Measurements from ENCODE around the gene CECR2.

DNA sequence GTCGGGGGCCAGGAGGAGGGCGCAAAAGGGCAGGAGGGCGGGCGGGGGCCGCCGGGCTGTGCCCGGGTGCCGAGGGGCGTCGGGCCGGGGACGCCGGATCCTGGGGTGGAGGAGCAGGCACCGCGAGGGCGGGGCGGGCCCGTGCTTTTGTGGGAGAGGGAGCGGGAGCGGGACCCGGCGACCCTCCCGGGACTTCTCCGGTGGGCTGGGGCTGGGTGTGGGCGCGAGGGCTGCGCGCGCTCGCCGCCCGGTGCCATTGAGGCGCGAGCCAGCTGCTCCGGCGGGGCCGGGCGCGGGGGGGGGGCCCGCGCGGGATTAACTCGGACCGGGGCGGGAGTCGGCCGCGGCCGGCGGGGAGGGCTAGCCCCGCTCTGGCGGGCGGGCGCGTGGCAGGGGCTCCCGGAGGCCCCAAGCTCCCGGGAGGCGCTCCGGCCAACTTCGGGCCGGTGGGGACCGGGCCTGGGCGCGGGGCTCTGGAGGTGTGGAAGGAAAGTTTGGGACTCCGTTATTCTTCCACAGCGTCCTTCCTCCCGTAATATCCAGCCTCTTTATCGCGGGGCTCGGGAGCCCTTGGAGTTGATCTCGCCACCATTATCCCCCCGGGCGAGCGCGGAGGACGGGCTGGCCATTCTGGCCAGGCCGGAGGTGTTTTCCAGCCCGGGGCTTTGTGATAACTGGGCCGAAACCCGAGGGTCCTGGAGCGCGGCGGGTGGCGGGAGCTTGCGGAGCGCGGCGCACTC, 936 bp downstream of the CECR2 start:
- no peak for TF ChIP-seq TAF1 (IDR thresholded peaks at IDR 0.05; ENCODE audit: borderline replicate concordance, insufficient read depth, low read length)
- TF ChIP-seq, protein P1, sequence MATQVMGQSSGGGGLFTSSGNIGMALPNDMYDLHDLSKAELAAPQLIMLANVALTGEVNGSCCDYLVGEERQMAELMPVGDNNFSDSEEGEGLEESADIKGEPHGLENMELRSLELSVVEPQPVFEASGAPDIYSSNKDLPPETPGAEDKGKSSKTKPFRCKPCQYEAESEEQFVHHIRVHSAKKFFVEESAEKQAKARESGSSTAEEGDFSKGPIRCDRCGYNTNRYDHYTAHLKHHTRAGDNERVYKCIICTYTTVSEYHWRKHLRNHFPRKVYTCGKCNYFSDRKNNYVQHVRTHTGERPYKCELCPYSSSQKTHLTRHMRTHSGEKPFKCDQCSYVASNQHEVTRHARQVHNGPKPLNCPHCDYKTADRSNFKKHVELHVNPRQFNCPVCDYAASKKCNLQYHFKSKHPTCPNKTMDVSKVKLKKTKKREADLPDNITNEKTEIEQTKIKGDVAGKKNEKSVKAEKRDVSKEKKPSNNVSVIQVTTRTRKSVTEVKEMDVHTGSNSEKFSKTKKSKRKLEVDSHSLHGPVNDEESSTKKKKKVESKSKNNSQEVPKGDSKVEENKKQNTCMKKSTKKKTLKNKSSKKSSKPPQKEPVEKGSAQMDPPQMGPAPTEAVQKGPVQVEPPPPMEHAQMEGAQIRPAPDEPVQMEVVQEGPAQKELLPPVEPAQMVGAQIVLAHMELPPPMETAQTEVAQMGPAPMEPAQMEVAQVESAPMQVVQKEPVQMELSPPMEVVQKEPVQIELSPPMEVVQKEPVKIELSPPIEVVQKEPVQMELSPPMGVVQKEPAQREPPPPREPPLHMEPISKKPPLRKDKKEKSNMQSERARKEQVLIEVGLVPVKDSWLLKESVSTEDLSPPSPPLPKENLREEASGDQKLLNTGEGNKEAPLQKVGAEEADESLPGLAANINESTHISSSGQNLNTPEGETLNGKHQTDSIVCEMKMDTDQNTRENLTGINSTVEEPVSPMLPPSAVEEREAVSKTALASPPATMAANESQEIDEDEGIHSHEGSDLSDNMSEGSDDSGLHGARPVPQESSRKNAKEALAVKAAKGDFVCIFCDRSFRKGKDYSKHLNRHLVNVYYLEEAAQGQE (IDR thresholded peaks at IDR 0.05; ENCODE audit: insufficient read depth in 1 of 2, low read depth in 2 of 2, low read length in 2 of 2), result no peak
- no peak for TF ChIP-seq POLR2AphosphoS5 (IDR thresholded peaks at IDR 0.05; ENCODE audit: low read depth, low read length)
- TF ChIP-seq SIN3A (IDR thresholded peaks at IDR 0.05; ENCODE audit: borderline replicate concordance, insufficient read depth, low read length), result no peak
- no peak for TF ChIP-seq FOXP2 (optimal IDR thresholded peaks at IDR 0.05; ENCODE audit: borderline replicate concordance, extremely low read depth, extremely low read length, insufficient read depth)

Data from PFSK-1 (cell line).